GM21390 (cell line): ENCODE measurements around the gene CDKN1B.

Experiments used
- ATAC-seq: cut with Tn5 transposase; IDR thresholded peaks from one replicate; pipeline ENCODE4 v1.9.1; 2021; ENCODE audit not compliant: unreplicated experiment

The CDKN1B gene

GRCh38 chr12:12749433-12749832 is 32.3 kb downstream of the CDKN1B start:
- no peak for ATAC-seq

- no peak for ATAC-seq
Observed at GRCh38 chr12:12755923-12756322, 38.8 kb downstream of the CDKN1B start.

DNA sequence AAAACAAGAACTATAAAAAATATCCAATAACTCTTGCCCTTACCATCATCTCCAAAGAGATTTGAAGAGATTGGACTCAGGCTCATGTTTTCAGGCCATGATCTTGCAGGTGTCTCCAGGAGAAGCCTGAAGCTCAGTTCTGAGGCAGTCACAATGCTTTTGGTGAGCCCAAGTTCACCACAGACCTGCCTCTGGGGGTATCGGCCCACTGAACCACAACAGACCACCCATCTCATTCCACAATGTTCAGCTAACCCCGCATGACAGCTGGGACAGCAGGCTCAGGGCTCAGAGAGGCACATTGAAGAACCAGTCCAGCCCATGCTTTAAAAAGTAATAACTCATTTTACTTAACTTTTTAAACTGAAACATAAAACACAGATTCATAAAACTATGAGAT is 40.0 kb downstream of the CDKN1B start:
- no peak for ATAC-seq

DNA sequence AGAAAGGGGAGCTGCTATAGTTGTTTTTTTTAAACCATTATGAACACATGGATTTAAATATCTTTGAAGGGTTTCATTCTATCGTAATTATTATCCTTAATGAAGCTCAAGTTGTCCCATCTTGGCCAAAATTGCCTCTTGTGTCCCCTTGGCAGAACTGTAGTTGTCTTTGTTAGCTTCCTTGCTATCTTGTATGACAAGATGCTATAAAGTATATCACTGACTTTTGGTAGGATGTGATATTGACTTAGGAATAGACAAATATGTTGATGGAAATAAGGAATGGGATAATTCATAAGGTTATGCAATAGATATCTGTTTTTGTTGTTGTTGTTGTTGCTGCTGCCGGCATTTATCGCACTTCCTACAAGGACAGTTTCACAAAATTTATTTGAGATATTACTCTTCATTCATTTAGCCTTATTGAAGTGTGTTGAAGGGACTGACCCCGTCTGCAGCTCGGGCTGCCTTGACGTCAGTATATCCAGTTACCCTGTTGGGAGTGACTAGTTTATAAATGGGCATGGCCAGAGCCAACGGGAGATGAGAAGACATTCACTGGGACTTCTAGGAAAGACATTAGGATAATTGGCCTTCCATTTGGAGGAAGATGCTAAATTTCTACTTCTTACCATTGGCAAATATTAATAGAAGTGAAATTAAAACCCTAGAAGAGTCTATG is 42.2 kb downstream of the CDKN1B start:
- no peak for ATAC-seq

DNA sequence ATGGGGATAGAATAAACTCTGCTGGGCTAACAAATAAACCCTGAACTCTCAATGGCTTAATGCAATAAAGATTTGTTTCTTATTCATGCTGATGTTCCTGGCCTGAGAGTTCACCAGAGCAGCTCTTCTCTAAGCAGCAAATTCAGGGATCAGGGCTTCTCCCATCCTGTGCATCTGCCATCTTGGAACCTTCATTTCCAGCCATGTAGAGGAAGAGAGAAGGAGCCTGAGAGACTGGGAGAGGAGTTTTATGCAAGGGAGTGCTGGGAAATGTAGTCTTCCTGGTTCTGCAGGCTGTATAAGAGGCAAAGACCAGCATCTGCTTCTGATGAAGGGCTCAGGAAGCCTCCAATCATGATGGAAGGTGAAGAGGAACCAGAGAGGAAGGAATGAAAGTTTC is 47.7 kb downstream of the CDKN1B start:
- no peak for ATAC-seq

- ATAC-seq, result no peak
Observed at GRCh38 chr12:12770262-12770661, 53.1 kb downstream of the CDKN1B start.
